Natural killer cell (primary cell): ENCODE measurements around the gene CNTN6. TPM values are rescaled to one million over a fixed set of nuclear protein-coding genes. Genes with fewer than 3 reads are reported as not detected.

Source experiments
- ATAC-seq, 3 donors: fragments of 150-1000 bp in 2 of 3; fragments of 200-7000 bp in 1 of 3; cut with Tn5 transposase; 1 replicate in 1 of 3; 2 replicates in 2 of 3; pipeline ENCODE4 v1.10.0; 2021; ENCODE audit warnings: mild to moderate bottlenecking in 2 of 3, moderate library complexity in 2 of 3
- DNase-seq, 2 donors: peaks; one replicate each; pipeline versions ENCODE4 v3.0.0 to v3.0.0-alpha.2; 2013 to 2021; ENCODE audit warnings: mixed read lengths in 1 of 2
- H3K27ac ChIP-seq: one replicate; pipeline ENCODE4 v1.5.1; 2013; ENCODE audit warnings: mild to moderate bottlenecking, low read length
- H3K27me3 ChIP-seq: one replicate; pipeline ENCODE4 v1.6.1; 2013; ENCODE audit warnings: low read length; ENCODE audit not compliant: control insufficient read depth, insufficient read depth
- H3K36me3 ChIP-seq: one replicate; pipeline ENCODE4 v1.6.1; 2013; ENCODE audit warnings: low read length; ENCODE audit not compliant: control insufficient read depth, insufficient read depth
- H3K4me1 ChIP-seq: one replicate; pipeline ENCODE4 v1.6.1; 2013; ENCODE audit warnings: low read length; ENCODE audit not compliant: control insufficient read depth, insufficient read depth
- H3K4me3 ChIP-seq: one replicate; pipeline ENCODE4 v1.5.1; 2013; ENCODE audit warnings: low read length
- H3K9me3 ChIP-seq: one replicate; pipeline ENCODE4 v1.6.1; 2013; ENCODE audit warnings: low read length; ENCODE audit not compliant: control insufficient read depth, insufficient read depth
- H3K27ac Mint-ChIP-seq, 2 donors: one replicate each; pipeline ENCODE4 v1.8.0; 2022; ENCODE audit warnings: mild to moderate bottlenecking in 2 of 2, mixed read lengths in 2 of 2, moderate library complexity in 1 of 2
- H3K27me3 Mint-ChIP-seq, 2 donors: one replicate each; pipeline ENCODE4 v1.8.0; 2022; ENCODE audit warnings: low read depth in 2 of 2, mixed read lengths in 2 of 2
- H3K36me3 Mint-ChIP-seq: one replicate; pipeline ENCODE4 v1.8.0; 2022; ENCODE audit warnings: mixed read lengths
- H3K4me1 Mint-ChIP-seq, 2 donors: one replicate each; pipeline ENCODE4 v1.8.0; 2022; ENCODE audit warnings: mixed read lengths in 2 of 2
- H3K4me3 Mint-ChIP-seq: one replicate; pipeline ENCODE4 v1.8.0; 2022; ENCODE audit warnings: mild to moderate bottlenecking, moderate library complexity, mixed read lengths
- H3K9me3 Mint-ChIP-seq, 2 donors: one replicate each; pipeline ENCODE4 v1.8.0; 2022; ENCODE audit warnings: mixed read lengths in 2 of 2
- WGBS: methylation state at CpG from one replicate; pipeline ENCODE4 v1.1.7; 2013; ENCODE audit warnings: missing lambda C conversion rate; ENCODE audit not compliant: insufficient coverage; 5-methylcytosine and 5-hydroxymethylcytosine counted together
- intact Hi-C: fragments of 100-400 bp; cut with micrococcal nuclease; formaldehyde crosslinking; loops from one replicate; pipeline ENCODE4 v1.14.2; 2022
- total RNA-seq, 4 donors: library from RNA; stranded (reverse); fragments of 120-200 nt in 1 of 4; gene quantifications; one replicate each; pipeline versions ENCODE4 v1.2.3 to v1.2.4, GENCODE V29; 2013 to 2022
- TF ChIP-seq, protein P1 (sequence below): fragments of 200-600 bp; IDR thresholded peaks from one replicate; pipeline ENCODE4 v1.8.0; 2022; ENCODE audit warnings: antibody characterized with exemption

CNTN6 gene
- total RNA-seq, 3 donors from 2014 or later (not counting 1 experiment from before 2014, with no cell fraction given) = not detected

DNA sequence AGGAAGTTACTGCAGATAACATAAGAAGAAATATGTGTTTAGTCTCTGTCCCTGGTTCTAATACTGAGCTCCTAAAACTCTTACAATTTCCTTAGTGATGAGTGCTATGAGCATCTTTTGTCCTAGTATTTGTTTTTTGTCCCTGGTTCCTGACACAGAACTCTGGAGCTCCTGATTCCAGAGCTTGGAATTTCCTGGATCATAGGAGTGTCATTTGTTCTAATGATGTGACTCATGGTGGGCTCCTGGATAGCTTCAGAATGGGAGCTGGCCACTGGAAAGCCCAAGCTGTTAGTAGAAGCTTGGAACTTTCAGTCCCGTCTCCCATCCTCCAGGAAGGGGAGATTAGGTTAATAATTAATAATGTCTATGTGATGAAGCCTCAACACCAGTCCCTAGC lies 98.2 kb downstream of the CNTN6 start:
- TF ChIP-seq, protein P1, sequence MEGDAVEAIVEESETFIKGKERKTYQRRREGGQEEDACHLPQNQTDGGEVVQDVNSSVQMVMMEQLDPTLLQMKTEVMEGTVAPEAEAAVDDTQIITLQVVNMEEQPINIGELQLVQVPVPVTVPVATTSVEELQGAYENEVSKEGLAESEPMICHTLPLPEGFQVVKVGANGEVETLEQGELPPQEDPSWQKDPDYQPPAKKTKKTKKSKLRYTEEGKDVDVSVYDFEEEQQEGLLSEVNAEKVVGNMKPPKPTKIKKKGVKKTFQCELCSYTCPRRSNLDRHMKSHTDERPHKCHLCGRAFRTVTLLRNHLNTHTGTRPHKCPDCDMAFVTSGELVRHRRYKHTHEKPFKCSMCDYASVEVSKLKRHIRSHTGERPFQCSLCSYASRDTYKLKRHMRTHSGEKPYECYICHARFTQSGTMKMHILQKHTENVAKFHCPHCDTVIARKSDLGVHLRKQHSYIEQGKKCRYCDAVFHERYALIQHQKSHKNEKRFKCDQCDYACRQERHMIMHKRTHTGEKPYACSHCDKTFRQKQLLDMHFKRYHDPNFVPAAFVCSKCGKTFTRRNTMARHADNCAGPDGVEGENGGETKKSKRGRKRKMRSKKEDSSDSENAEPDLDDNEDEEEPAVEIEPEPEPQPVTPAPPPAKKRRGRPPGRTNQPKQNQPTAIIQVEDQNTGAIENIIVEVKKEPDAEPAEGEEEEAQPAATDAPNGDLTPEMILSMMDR = no peak
- Mint-ChIP-seq H3K27me3 (no peaks in the 10 kb centered on the region), H3K4me1 (no peaks in the 10 kb centered on the region), H3K4me3 (no peak overlapping the region), H3K27ac (no peak overlapping the region), H3K9me3 (peaks cover 16 to 22% of the 10 kb centered on the region in 2 donors), H3K36me3 (no peaks in the 10 kb centered on the region)
- no peak overlapping the region for H3K27ac ChIP-seq
- no peaks in the 10 kb centered on the region for H3K36me3 ChIP-seq
- H3K4me1 ChIP-seq = no peaks in the 10 kb centered on the region
- intact Hi-C loops = no loop called here
- no peak overlapping the region for H3K4me3 ChIP-seq
- H3K9me3 ChIP-seq = peaks cover 2% of the 10 kb centered on the region
- no peak for ATAC-seq
- no peak for DNase-seq
- H3K27me3 ChIP-seq = no peaks in the 10 kb centered on the region
- WGBS = 50% methylated on average over 1 of the region's 1 CpG

DNA sequence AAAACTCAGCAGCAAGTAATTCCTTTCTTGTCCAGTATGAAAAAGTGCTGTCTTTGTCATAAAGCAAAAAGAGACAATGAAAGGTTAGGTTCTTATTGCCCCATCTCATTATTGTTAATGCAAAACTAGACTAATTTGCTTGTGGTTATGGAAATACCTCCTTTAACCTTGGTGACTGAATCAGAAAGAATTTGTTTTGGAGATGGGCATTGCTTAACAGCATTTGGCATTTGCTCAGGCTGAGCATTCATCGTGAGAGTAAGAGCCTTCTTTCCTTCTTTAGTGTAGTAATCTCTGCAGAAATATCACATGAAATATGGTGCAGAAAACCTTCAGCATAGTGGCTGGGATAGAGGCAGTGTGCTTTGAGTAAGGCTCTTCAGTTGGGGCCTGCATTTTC lies 103.1 kb downstream of the CNTN6 start:
- Histone ChIP-seq H3K36me3 (no peaks in the 10 kb centered on the region), H3K4me1 (no peaks in the 10 kb centered on the region), H3K27ac (no peak overlapping the region), H3K27me3 (no peaks in the 10 kb centered on the region), H3K9me3 (peaks cover 5% of the 10 kb centered on the region), H3K4me3 (no peak overlapping the region)
- TF ChIP-seq, protein P1 = no peak
- H3K36me3 Mint-ChIP-seq = no peaks in the 10 kb centered on the region
- WGBS = 86% methylated on average over 1 of the region's 1 CpG
- DNase-seq (no peak), ATAC-seq (no peak)
- peaks cover 8 to 22% of the 10 kb centered on the region in 2 donors for H3K9me3 Mint-ChIP-seq
- no peak overlapping the region for H3K4me3 Mint-ChIP-seq
- no peaks in the 10 kb centered on the region for H3K27me3 Mint-ChIP-seq
- intact Hi-C loops = no loop called here
- H3K4me1 Mint-ChIP-seq = no peaks in the 10 kb centered on the region
- H3K27ac Mint-ChIP-seq = no peak overlapping the region

DNA sequence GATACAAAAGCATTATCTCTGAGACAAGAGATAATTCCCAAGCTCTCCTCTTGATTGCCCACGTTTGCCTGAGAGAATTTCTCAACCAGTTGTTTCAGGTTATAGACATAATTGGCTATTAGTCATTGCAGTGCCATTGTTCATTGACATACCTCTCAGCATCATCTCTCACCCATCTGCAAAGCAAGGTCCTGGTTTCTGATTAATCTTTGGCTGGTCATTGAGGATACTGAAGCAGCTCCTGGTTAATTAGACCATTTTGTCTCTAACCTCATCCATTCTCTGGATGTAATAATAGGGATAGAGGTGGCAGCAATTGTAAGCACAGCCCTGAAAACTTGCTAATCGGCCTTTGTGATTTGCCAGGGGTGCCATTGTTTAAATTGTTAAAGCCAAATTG lies 104.2 kb downstream of the CNTN6 start:
- 51% methylated on average over 2 of the region's 2 CpGs for WGBS
- Histone ChIP-seq H3K9me3 (peaks cover 5% of the 10 kb centered on the region), H3K4me1 (no peaks in the 10 kb centered on the region), H3K36me3 (no peaks in the 10 kb centered on the region), H3K27me3 (no peaks in the 10 kb centered on the region), H3K4me3 (no peak overlapping the region), H3K27ac (no peak overlapping the region)
- Mint-ChIP-seq H3K4me1 (no peaks in the 10 kb centered on the region), H3K27me3 (no peaks in the 10 kb centered on the region), H3K27ac (no peak overlapping the region), H3K9me3 (peaks cover 6 to 19% of the 10 kb centered on the region in 2 donors), H3K4me3 (no peak overlapping the region), H3K36me3 (no peaks in the 10 kb centered on the region)
- ATAC-seq (no peak), DNase-seq (no peak)
- intact Hi-C loops = no loop called here
- TF ChIP-seq, protein P1 = no peak

DNA sequence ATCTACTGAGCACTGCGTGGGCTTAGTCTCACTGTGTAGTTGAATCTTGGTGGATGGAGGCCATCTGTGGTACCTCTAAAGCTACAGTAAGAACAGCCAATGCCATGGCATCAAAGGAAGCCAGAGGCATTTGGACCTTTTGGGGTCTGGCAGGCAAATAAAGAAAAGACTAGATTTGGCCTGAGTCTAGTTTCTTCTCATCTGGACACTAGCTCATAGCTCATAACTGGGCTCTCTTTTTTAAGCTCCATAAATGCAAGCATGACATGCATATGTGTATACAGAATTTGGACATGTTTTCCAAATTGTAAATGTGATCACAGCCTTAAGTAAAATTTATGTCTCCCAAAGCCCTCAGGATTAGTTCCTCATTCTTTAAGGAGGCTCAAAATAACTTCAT lies 107.5 kb downstream of the CNTN6 start:
- TF ChIP-seq, protein P1 = no peak
- DNase-seq (no peak), ATAC-seq (no peak)
- Histone ChIP-seq H3K36me3 (no peaks in the 10 kb centered on the region), H3K4me3 (no peak overlapping the region), H3K27me3 (no peaks in the 10 kb centered on the region), H3K4me1 (no peaks in the 10 kb centered on the region), H3K9me3 (peaks cover 3% of the 10 kb centered on the region), H3K27ac (no peak overlapping the region)
- intact Hi-C loops = no loop called here
- 86% methylated on average over 1 of the region's 1 CpG for WGBS
- Mint-ChIP-seq H3K27me3 (no peaks in the 10 kb centered on the region), H3K36me3 (no peaks in the 10 kb centered on the region), H3K4me3 (no peak overlapping the region), H3K27ac (no peak overlapping the region), H3K4me1 (no peaks in the 10 kb centered on the region), H3K9me3 (peaks cover 5 to 10% of the 10 kb centered on the region in 2 donors)
